ENCODE data around the gene PHIP.

Gene PHIP

DNA sequence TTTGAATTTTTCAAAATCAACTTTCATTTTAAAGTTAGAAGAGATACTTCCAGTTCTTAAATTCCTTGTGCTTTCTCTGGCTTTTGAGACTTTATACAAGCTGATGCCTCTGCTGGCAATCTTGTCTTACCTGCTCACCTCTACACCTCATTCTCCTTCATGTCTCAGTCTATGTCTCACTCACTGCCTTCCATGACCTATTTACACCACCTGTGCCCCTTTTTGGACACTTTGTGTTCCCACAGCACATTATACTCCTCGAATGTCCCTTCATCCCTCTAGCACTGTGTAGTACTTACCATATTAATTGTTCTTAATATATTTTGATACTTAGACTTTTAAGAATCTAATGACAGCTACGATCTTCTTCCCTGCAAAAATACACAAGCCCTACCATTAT is 15.3 kb downstream of the PHIP start:
- no peak for DNase-seq (ENCODE audit: low read depth)
- H3K4me3 ChIP-seq (ENCODE audit: low read length), result no peak overlapping the region
- TF ChIP-seq, protein P1, sequence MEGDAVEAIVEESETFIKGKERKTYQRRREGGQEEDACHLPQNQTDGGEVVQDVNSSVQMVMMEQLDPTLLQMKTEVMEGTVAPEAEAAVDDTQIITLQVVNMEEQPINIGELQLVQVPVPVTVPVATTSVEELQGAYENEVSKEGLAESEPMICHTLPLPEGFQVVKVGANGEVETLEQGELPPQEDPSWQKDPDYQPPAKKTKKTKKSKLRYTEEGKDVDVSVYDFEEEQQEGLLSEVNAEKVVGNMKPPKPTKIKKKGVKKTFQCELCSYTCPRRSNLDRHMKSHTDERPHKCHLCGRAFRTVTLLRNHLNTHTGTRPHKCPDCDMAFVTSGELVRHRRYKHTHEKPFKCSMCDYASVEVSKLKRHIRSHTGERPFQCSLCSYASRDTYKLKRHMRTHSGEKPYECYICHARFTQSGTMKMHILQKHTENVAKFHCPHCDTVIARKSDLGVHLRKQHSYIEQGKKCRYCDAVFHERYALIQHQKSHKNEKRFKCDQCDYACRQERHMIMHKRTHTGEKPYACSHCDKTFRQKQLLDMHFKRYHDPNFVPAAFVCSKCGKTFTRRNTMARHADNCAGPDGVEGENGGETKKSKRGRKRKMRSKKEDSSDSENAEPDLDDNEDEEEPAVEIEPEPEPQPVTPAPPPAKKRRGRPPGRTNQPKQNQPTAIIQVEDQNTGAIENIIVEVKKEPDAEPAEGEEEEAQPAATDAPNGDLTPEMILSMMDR (IDR thresholded peaks at IDR 0.05; ENCODE audit: insufficient read depth, low read depth, low read length, missing control alignments), result no peak

DNA sequence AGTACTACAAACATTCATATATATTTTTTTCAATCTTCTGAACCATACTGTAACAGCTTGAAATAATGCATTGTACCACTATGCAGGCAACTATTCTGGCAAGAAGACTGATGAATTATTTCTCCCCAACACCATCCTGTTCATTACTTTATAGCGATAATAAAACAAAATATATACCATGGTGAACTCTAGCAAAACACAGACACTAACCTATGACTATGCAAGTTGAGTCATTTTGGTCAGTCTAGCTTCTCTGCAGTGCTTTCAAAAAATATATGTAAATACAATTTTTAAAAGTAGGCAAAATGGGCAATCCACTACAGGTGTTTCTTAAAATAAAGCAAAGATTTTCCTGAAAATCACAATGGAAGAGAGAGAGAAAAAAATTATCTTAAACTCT is 20.3 kb downstream of the PHIP start:
- no peak for DNase-seq (ENCODE audit: low read depth)
- TF ChIP-seq, protein P1 (IDR thresholded peaks at IDR 0.05; ENCODE audit: insufficient read depth, low read depth, low read length, missing control alignments), result no peak
- H3K4me3 ChIP-seq (ENCODE audit: low read length), result no peak overlapping the region

DNA sequence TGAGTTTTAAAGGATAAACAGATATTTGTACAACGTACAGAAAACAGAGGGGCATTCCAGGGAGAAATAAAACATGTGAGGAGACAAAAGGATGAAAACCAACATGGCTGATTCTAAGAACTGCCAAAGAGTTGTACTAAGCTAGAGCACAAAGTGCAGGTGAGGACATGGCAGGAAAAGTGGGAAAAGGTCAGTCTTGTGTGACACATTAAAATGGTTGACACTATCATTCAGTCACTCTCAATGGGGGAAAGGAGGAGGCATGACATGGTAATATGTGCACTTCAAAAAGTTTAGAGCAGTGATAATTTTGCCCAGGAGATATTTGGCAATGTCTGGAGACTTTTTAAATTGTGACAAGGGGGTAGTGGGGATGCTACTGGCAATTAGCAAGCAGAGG is 21.8 kb downstream of the PHIP start:
- TF ChIP-seq, protein P1 (IDR thresholded peaks at IDR 0.05; ENCODE audit: insufficient read depth, low read depth, low read length, missing control alignments), result no peak
- no peak overlapping the region for H3K4me3 ChIP-seq (ENCODE audit: low read length)
- DNase-seq (ENCODE audit: low read depth), result no peak

DNA sequence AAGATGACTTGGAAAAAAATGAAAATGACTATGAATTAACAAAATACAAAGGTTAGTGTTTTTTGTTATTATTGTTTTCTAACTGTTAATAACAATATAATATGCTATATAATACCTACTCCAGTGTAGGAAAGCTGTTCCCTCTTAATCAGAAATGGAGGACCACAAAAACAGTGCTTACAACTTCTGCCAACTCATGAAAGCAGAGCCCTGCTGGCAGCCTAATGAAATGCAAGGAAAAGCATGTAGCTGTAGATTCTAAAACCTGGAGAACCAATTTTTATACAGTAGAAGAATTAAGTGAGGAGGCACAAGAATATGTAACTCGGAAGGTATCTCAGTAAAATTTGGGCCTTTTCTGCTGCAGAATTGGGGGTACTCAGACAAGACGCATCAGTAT is 29.4 kb downstream of the PHIP start:
- DNase-seq (ENCODE audit: low read depth), result peak; percentile 49
- no peak overlapping the region for H3K4me3 ChIP-seq (ENCODE audit: low read length)
- TF ChIP-seq, protein P1 (IDR thresholded peaks at IDR 0.05; ENCODE audit: insufficient read depth, low read depth, low read length, missing control alignments), result peak; percentile 65

DNA sequence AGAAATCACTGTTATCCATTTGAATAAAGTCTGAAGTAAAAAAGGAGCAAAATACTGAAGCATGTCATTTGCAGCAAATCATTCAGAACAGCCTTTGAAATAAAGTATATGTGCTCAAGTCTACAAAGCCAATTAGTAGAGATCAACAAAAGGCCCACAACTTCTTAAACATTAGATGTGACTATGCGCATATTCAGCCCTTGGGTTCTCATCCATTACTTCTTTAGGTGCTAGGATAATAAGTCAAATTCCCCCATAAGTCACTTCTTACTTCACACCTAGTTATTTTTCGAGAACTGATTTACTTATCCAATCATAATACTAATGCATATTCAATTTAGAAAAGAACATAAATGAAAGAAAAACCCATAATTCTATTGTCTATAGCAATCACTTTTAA is 31.0 kb downstream of the PHIP start:
- H3K4me3 ChIP-seq (ENCODE audit: low read length), result no peak overlapping the region
- no peak for DNase-seq (ENCODE audit: low read depth)
- TF ChIP-seq, protein P1 (IDR thresholded peaks at IDR 0.05; ENCODE audit: insufficient read depth, low read depth, low read length, missing control alignments), result no peak

DNA sequence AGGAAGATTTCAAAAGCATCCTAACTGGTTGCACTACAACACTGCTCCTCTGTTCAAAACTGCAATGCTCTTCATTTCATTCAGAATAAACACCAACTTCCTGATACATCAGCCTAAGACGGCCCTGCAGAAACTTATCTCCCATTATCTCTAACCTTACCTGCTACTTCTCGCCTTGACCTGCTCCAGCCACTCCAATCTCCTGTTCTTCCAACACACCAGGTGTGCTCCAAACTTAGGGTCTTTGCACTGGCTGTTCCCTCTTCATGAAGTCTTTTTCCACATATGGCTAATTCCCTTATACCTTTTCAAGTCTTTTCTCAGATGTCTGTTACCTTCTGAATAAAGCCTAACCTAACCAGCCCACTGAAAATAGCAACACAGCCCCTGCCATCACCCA is 32.1 kb downstream of the PHIP start:
- TF ChIP-seq, protein P1 (IDR thresholded peaks at IDR 0.05; ENCODE audit: insufficient read depth, low read depth, low read length, missing control alignments), result no peak
- DNase-seq (ENCODE audit: low read depth), result no peak
- no peak overlapping the region for H3K4me3 ChIP-seq (ENCODE audit: low read length)

DNA sequence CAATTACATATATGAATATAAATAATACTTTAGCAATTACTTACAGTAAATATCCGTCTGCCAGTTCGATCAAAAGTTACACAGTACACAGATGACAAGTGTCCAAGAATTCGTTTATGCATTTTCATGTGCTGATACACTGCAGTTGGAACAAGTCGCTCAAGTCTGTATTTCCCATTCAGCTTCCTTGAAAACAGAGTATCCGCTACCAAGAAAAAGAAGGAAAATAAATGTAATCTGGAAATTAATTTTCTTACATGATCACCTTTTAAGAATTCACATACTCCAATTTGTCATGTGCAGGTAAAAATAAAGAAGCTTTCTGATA is 35.3 kb downstream of the PHIP start:
- peak; percentile 11 for DNase-seq (ENCODE audit: low read depth)
- no peak overlapping the region for H3K4me3 ChIP-seq (ENCODE audit: low read length)
- TF ChIP-seq, protein P1 (IDR thresholded peaks at IDR 0.05; ENCODE audit: insufficient read depth, low read depth, low read length, missing control alignments), result no peak
